Endothelial cell of umbilical vein (primary cell): ENCODE data around the gene TENM4. TPM values are rescaled to one million over a fixed set of nuclear protein-coding genes. Genes with fewer than 3 reads are reported as not detected.

Source experiments
- BruUV-seq: library from RNA; stranded (reverse); fragments of 400-500 nt; replicated peaks from 2 replicates; lab custom pipeline; 2021; lab: Mats Ljungman, UMichigan
- CTCF ChIA-PET: fragments of 300-600, 350-600 bp; sonication (Branson Sonifier 250); formaldehyde crosslinking; loops from one replicate; lab custom pipeline; 2021; ENCODE audit warnings: antibody characterized with exemption, inconsistent platforms; lab: Charles Lee
- POLR2A ChIA-PET: fragments of 300-600, 350-600 bp; sonication (Branson Sonifier 250); formaldehyde crosslinking; loops from one replicate; lab custom pipeline; 2021; ENCODE audit warnings: antibody characterized with exemption, inconsistent platforms; lab: Charles Lee
- DNase-seq: peaks from one replicate; pipeline ENCODE4 v3.0.0-alpha.2; 2011; ENCODE audit warnings: low read depth, low spot score
- FAIRE-seq: peaks from 2 replicates; lab custom pipeline; 2011; peaks lifted over from hg19 to GRCh38; lab: Jason Lieb, UNC
- H2AFZ ChIP-seq: 2 replicates; pipeline ENCODE4 v1.6.0; 2012; ENCODE audit warnings: low read depth, low read length, control low read depth, inconsistent platforms
- H3K27ac ChIP-seq: 2 replicates; pipeline ENCODE4 v1.5.1; 2011; ENCODE audit warnings: low read depth, mild to moderate bottlenecking, control low read depth, low read length, moderate library complexity; ENCODE audit not compliant: insufficient read depth
- H3K27me3 ChIP-seq, 2 experiments: 2 replicates each; pipeline versions ENCODE4 v1.6.0 to v1.6.1; 2011; ENCODE audit warnings: low read length in 2 of 2, mixed read lengths in 1 of 2; ENCODE audit not compliant: control insufficient read depth in 2 of 2, insufficient read depth in 2 of 2
- H3K36me3 ChIP-seq, 2 experiments: 2 replicates in 1 of 2; 3 replicates in 1 of 2; pipeline ENCODE4 v1.5.1; 2011; ENCODE audit warnings: low read length in 2 of 2, mild to moderate bottlenecking in 1 of 2, moderate library complexity in 1 of 2; ENCODE audit not compliant: control insufficient read depth in 2 of 2, insufficient read depth in 2 of 2; ENCODE audit errors: extremely low read depth in 1 of 2
- H3K4me1 ChIP-seq: 3 replicates; pipeline ENCODE4 v1.5.1; 2011; ENCODE audit warnings: mild to moderate bottlenecking, low read length; ENCODE audit not compliant: control insufficient read depth, insufficient read depth; ENCODE audit errors: extremely low read depth
- H3K4me2 ChIP-seq: 2 replicates; pipeline ENCODE4 v1.6.1; 2011; ENCODE audit warnings: low read length, control low read depth, mixed read lengths; ENCODE audit not compliant: insufficient read depth
- H3K4me3 ChIP-seq, 3 experiments: fragments of 200-600 bp in 1 of 3; sonication (generic), shearing (Covaris generic) in 1 of 3; replicated peaks in 1 of 3; 2 replicates each; pipeline ENCODE4 v1.5.1; 2011 to 2016; ENCODE audit warnings: control low read depth in 3 of 3, low read length in 3 of 3, mild to moderate bottlenecking in 2 of 3, inconsistent platforms in 1 of 3, low read depth in 1 of 3, moderate library complexity in 1 of 3; ENCODE audit not compliant: insufficient read depth in 1 of 3
- H3K79me2 ChIP-seq: 2 replicates; pipeline ENCODE4 v1.6.0; 2012; ENCODE audit warnings: low read length, inconsistent platforms; ENCODE audit not compliant: control insufficient read depth, insufficient read depth
- H3K9ac ChIP-seq: replicated peaks from 2 replicates; pipeline ENCODE3; 2011; ENCODE audit warnings: low read length, control low read depth; ENCODE audit not compliant: insufficient read depth; ENCODE audit errors: extremely low read depth
- H3K9me1 ChIP-seq: replicated peaks from 3 replicates; pipeline ENCODE4 v1.6.0; 2011; ENCODE audit warnings: mild to moderate bottlenecking, low read length; ENCODE audit not compliant: control insufficient read depth, insufficient read depth; ENCODE audit errors: extremely low read depth
- H3K9me3 ChIP-seq: replicated peaks from 2 replicates; pipeline ENCODE4 v1.5.1; 2012; ENCODE audit warnings: low read length, inconsistent platforms; ENCODE audit not compliant: control insufficient read depth, insufficient read depth
- H4K20me1 ChIP-seq: replicated peaks from 2 replicates; pipeline ENCODE3; 2011; ENCODE audit warnings: mild to moderate bottlenecking, low read length; ENCODE audit not compliant: control insufficient read depth, insufficient read depth; ENCODE audit errors: extremely low read depth
- CTCF ChIP-seq, 2 donors: IDR thresholded peaks; 1 replicate in 1 of 2; 2 replicates in 1 of 2; pipeline ENCODE4 v1.5.1; 2011; ENCODE audit warnings: low read length in 2 of 2, mild to moderate bottlenecking in 2 of 2, moderate library complexity in 2 of 2, control low read depth in 1 of 2, inconsistent platforms in 1 of 2, low read depth in 1 of 2; ENCODE audit not compliant: insufficient read depth in 1 of 2; ENCODE audit errors: extremely low read depth in 1 of 2
- EZH2 ChIP-seq: IDR thresholded peaks from 2 replicates; pipeline ENCODE4 v1.6.1; 2012; ENCODE audit warnings: borderline replicate concordance, low read depth, mild to moderate bottlenecking, moderate library complexity, low read length, inconsistent platforms; ENCODE audit not compliant: severe bottlenecking
- FOS ChIP-seq: IDR thresholded peaks from 2 replicates; pipeline ENCODE4 v1.6.1; 2011; ENCODE audit warnings: mild to moderate bottlenecking, low read length, moderate library complexity, borderline replicate concordance; ENCODE audit not compliant: insufficient read depth
- GATA2 ChIP-seq: IDR thresholded peaks from 2 replicates; pipeline ENCODE4 v1.7.0; 2011; ENCODE audit warnings: low read depth, mild to moderate bottlenecking, moderate library complexity, mixed read lengths, low read length; ENCODE audit not compliant: insufficient read length, insufficient read depth
- JUN ChIP-seq: IDR thresholded peaks from 2 replicates; pipeline ENCODE4 v1.6.1; 2011; ENCODE audit warnings: borderline replicate concordance, low read depth; ENCODE audit not compliant: insufficient read length, insufficient read depth
- MAX ChIP-seq: IDR thresholded peaks from 2 replicates; pipeline ENCODE4 v1.6.1; 2011; ENCODE audit not compliant: insufficient read depth, insufficient read length
- MYC ChIP-seq: IDR thresholded peaks from one replicate; pipeline ENCODE4 v1.6.1; 2011; ENCODE audit warnings: mild to moderate bottlenecking, low read depth, low read length
- POLR2A ChIP-seq: IDR thresholded peaks from 2 replicates; pipeline ENCODE4 v1.6.1; 2012; ENCODE audit warnings: low read depth, mild to moderate bottlenecking, control low read depth, low read length
- POLR2AphosphoS5 ChIP-seq: IDR thresholded peaks from 2 replicates; pipeline ENCODE4 v1.6.1; 2012; ENCODE audit warnings: low read depth, mild to moderate bottlenecking, control low read depth, low read length, moderate library complexity; ENCODE audit not compliant: insufficient read depth
- dilution Hi-C: fragments of 300-500 bp; cut with MboI; formaldehyde crosslinking; loops from one replicate; pipeline ENCODE4 v1.15.0; 2019; ENCODE audit warnings: low sequenced_read_pairs; ENCODE audit not compliant: extremely low pct_ligation_motif_present
- intact Hi-C: fragments of 100-400 bp; cut with micrococcal nuclease; formaldehyde crosslinking; loops from one replicate; pipeline ENCODE4 v1.10.0; 2022
- polyA plus RNA-seq, 4 experiments: library from polyadenylated mRNA; depleted of rRNA in 3 of 4; stranded (reverse) in 3 of 4; unstranded in 1 of 4; fragments of >200 nt; gene quantifications; 2 replicates each; pipeline versions ENCODE4 v1.2.1 to v1.2.3, GENCODE V29; 2011 to 2012; ENCODE audit warnings: missing spikeins in 1 of 4
- total RNA-seq: library from RNA; stranded (reverse); gene quantifications from 2 replicates; pipeline ENCODE4 v1.2.3, GENCODE V29; 2021

Gene TENM4
- total and polyA plus RNA-seq, 2 donors (not counting 3 experiments of a cell fraction or from before 2014, with no cell fraction given), result 0.06 to 0.27 TPM

- no peaks in the 10 kb centered on the region for H3K9me3 ChIP-seq
- POLR2A ChIA-PET, result no interaction called here
- no peak overlapping the region for H2AFZ ChIP-seq
- no peak overlapping the region for H3K4me3 ChIP-seq
- dilution Hi-C loops, result no loop called here
- TF ChIP-seq MAX (no peak), POLR2A (no peak), MYC (no peak), POLR2AphosphoS5 (no peak), JUN (no peak), CTCF (IDR thresholded peaks at IDR 0.05; ENCODE audit: extremely low read depth in 1 of 2, insufficient read depth in 1 of 2, low read depth in 1 of 2, low read length in 2 of 2) (no peak), GATA2 (no peak), EZH2 (no peak), FOS (no peak)
- no peak for FAIRE-seq
- no peaks in the 10 kb centered on the region for H3K79me2 ChIP-seq
- H3K36me3 ChIP-seq, result no peaks in the 10 kb centered on the region
- no TSS peak for BruUV-seq
- CTCF ChIA-PET, result no interaction called here
- H3K9ac ChIP-seq, result no peak overlapping the region
- intact Hi-C loops, result no loop called here
- no peak overlapping the region for H3K4me2 ChIP-seq
- no peaks in the 10 kb centered on the region for H3K9me1 ChIP-seq
- H3K27ac ChIP-seq, result no peak overlapping the region
- H3K27me3 ChIP-seq, result no peaks in the 10 kb centered on the region
- no peaks in the 10 kb centered on the region for H4K20me1 ChIP-seq
- H3K4me1 ChIP-seq, result no peaks in the 10 kb centered on the region
- no peak for DNase-seq
Measured at GRCh38 chr11:79200398-79201070, 240.3 kb downstream of the TENM4 start.
